Left lobe of liver (tissue), 2 donors: Measurements from ENCODE around the gene HIPK1. TPM values are rescaled to one million over a fixed set of nuclear protein-coding genes. Genes with fewer than 3 reads are reported as not detected.
"Not testable (repeated sequence)": the region's sequence is repeated elsewhere in the genome, so short reads cannot be mapped to it uniquely, and the experiment has no call there.

Experiments used
- ATAC-seq: fragments of 200-7000 bp; cut with Tn5 transposase; one replicate; pipeline ENCODE4 v1.9.1; 2020; ENCODE audit warnings: mild to moderate bottlenecking, moderate library complexity
- DNase-seq: peaks from one replicate; pipeline ENCODE4 v3.0.0-alpha.2; 2020; ENCODE audit warnings: low spot score
- total RNA-seq: library from RNA; stranded (reverse); gene quantifications from one replicate; pipeline ENCODE4 v1.2.1, GENCODE V29; 2021
- donor health status: DM: no; HTN: no; CAD: no; lungs with moderate emphysema.
- donor health status: DM: no; HTN: yes; CAD: no.

Gene HIPK1
- total RNA-seq, 1 donor from 2014 or later = 27.1 TPM

- ATAC-seq = no peak
- DNase-seq = no peak
Measured at GRCh38 chr1:113943028-113943811, 14.1 kb downstream of the HIPK1 start.

DNA sequence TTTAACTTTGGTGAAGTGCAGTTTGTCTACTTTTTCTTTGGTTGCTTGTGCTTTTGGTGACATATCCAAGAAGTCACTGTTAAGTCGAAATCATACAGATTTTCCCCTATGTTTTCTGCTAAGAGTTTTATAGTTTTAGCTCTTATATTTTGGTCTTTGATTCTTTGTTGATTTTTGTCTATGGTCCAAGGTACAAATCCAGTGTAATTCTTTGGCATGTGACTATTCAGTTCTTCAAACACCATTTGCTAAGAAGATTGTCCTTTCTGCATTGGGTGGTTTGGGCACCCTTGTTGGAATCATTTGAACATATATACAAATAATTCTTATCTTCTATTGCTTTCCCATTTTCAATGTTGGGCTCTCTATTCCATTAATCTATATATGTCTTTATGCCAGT lies 16.2 kb downstream of the HIPK1 start:
- ATAC-seq = no peak

DNA sequence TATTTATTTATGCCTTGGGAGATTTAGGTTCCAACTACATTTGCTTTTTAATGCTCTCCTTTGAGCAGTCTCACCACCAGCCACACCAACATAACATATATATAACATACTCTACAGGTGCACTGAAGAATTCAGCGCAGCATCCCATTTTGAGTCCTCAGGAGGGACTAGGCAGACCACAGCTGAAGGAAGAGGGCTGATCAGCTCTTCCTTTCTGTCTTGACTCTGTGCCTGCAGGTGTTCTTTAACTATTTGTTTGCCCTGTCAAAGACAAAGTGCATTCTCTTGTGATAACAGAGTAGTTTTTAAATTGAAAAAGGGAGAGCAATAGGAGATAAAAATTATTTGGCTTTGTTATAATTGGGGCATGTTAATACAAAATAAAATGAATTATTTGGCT lies 17.0 kb downstream of the HIPK1 start:
- no peak for DNase-seq
- no peak for ATAC-seq

More for the DNA sequence above, 16.2 kb downstream of the HIPK1 start:
- DNase-seq = no peak

DNA sequence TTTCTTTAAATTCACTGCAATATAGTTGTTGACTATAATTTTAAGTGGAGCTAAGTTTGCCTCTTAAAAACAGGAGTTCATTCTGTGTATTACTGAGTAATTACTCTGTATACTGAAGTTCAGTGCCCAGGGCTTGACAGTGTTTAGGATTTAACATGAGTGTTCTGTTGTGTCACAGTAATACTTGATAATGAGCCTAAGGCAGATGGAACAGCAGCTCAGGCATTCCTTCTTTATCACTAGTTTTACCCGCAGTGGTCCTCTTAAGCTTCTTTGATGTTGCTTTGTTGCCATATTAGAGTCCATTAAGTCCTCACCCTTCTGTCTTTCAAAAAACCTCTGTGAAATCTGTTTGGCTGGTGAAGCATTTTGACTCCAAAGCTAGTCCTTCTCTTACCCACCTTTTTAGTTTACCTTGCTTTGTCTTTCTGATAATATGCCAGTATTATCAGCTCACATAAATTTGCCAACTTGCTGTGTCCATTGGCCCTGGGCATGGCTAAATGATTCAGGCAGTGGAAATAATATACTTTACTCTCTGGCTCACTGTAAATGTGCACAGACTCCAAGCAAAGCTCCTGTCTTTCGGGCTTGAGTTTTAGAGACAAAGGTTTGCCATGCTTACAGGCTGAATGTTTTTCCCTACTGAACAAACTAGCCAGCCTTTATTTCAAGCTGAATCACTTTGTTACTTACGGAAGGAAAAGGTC lies 17.7 kb downstream of the HIPK1 start:
- no peak for DNase-seq
- ATAC-seq = peak; percentile 43

DNA sequence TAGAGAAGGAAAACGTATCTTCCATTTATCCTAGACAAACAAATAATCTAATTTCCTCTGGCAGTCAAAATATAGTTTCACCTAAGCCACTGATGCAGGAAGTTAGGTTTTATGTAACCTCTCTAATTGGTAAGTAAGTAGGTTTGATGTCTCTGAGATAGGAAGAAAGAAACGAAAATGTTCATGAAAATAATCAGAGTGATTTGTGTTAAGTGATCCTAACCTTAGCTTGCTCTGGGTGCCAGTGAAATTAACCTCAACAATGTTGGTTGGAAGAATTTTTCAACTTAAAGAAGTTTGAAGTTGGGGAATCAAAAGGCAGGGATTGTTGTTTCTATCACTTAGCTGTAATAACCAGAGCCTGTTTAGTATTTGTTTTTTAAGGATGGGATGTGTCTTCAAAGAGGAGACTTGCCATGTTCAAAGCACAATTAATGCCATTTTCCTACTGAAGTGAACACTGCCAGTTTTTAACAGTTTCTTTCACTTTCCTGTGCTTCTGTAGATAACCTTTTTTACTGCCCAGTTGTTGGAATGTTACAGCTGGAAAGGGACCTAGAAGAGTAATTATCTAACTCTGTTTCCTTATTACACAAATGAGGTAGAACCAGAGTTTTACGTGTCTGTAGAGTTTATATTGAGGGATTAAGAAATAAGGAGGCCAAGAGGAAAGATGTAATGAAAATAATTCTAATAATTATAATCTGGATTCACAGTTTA lies 18.4 kb downstream of the HIPK1 start:
- ATAC-seq (peak; percentile 30), DNase-seq (no peak)

DNA sequence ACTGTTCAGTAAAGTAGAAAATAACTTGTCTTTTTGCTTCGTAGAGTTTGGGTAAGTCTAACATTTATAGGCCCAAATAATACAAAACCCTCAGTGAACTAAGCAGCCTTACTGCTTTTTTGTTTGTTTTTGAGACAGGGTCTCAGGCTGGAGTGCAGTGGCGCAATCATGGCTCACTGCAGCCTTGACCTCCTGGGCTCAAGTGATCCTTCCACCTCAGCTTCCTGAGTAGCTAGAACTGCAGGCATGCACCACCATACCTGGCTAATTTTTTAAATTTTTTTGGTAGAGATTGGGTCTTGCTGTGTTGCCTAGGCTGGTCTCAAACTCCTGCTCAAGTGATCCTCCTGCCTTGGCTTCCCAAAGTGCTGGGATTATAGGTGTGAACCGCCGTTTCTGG lies 19.0 kb downstream of the HIPK1 start:
- not testable (repeated sequence) for DNase-seq, ATAC-seq

GRCh38 chr1:113949007-113949406 lies 19.9 kb downstream of the HIPK1 start:
- peak; percentile 75 for DNase-seq
- peak; percentile 78 for ATAC-seq

DNA sequence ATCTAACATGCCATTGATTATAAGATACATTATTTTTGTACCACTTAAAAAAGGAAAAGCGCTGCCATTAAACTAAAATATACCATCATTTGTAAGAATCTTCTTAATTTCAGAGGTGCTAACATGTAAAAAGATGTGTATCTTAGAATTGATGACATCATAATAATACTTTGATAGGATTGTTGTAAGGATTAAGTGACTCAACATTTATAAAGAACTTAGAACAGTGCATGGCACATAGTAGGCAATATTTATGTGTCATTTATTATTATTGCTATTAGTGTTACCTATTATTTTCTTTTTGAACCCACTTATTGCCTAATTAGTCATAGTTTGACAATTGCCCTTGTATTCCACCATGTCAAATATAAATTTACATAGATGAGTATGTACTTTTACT lies 21.8 kb downstream of the HIPK1 start:
- no peak for ATAC-seq
- no peak for DNase-seq

GRCh38 chr1:113951719-113952118 lies 22.6 kb downstream of the HIPK1 start:
- ATAC-seq (no peak), DNase-seq (no peak)

DNA sequence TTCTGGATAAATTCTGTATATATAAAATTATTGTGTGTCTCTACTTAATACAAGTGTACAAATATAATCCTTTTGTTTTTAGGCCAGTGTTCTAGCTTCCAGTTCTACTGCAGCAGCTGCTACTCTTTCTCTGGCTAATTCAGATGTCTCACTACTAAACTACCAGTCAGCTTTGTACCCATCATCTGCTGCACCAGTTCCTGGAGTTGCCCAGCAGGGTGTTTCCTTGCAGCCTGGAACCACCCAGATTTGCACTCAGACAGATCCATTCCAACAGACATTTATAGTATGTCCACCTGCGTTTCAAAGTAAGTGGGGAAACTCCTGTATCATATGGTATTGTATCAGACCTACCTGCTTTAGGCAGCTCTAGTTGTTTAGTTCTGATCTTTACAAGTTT lies 28.9 kb downstream of the HIPK1 start:
- DNase-seq (no peak), ATAC-seq (no peak)

GRCh38 chr1:113958691-113959090 lies 29.6 kb downstream of the HIPK1 start:
- DNase-seq (no peak), ATAC-seq (no peak)

DNA sequence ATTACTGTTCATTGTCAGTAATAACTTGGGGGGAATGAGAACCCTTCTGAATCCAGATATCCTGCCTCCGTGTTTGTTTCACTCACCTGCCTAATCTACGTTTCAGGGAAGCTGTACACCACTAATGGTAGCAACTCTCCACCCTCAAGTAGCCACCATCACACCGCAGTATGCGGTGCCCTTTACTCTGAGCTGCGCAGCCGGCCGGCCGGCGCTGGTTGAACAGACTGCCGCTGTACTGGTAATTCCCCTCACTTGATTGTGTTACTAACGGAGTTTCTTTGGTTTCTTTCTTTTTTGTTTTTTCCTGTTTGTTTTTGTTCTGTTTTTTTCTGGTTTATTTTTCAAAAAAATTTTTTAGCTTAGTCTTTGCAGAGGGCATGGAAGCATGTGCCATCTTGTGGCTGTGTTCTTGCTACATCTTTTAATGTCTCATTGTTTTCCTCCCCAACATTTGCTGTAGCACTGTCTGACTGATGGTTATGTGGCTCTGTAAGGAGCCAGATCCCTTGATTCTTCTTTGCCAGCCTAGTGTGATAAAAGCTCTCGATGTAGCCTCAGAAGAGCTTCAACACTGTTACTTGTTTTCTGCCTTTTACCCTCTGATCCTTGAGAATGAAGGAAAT lies 34.3 kb downstream of the HIPK1 start:
- DNase-seq = no peak
- peak; percentile 48 for ATAC-seq

GRCh38 chr1:113965703-113966412 lies 36.7 kb downstream of the HIPK1 start:
- ATAC-seq = no peak
- no peak for DNase-seq

DNA sequence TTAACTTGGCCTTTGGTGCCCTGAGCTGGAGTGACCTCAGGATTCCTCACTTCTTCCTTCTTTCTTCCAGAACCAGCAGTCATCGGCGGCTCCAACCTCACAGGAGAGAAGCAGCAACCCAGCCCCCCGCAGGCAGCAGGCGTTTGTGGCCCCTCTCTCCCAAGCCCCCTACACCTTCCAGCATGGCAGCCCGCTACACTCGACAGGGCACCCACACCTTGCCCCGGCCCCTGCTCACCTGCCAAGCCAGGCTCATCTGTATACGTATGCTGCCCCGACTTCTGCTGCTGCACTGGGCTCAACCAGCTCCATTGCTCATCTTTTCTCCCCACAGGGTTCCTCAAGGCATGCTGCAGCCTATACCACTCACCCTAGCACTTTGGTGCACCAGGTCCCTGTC lies 43.8 kb downstream of the HIPK1 start:
- ATAC-seq (no peak), DNase-seq (no peak)

DNA sequence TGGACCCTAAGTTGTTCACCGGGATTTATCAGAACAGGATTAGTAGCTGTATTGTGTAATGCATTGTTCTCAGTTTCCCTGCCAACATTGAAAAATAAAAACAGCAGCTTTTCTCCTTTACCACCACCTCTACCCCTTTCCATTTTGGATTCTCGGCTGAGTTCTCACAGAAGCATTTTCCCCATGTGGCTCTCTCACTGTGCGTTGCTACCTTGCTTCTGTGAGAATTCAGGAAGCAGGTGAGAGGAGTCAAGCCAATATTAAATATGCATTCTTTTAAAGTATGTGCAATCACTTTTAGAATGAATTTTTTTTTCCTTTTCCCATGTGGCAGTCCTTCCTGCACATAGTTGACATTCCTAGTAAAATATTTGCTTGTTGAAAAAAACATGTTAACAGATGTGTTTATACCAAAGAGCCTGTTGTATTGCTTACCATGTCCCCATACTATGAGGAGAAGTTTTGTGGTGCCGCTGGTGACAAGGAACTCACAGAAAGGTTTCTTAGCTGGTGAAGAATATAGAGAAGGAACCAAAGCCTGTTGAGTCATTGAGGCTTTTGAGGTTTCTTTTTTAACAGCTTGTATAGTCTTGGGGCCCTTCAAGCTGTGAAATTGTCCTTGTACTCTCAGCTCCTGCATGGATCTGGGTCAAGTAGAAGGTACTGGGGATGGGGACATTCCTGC lies 46.2 kb downstream of the HIPK1 start:
- DNase-seq = no peak
- no peak for ATAC-seq

DNA sequence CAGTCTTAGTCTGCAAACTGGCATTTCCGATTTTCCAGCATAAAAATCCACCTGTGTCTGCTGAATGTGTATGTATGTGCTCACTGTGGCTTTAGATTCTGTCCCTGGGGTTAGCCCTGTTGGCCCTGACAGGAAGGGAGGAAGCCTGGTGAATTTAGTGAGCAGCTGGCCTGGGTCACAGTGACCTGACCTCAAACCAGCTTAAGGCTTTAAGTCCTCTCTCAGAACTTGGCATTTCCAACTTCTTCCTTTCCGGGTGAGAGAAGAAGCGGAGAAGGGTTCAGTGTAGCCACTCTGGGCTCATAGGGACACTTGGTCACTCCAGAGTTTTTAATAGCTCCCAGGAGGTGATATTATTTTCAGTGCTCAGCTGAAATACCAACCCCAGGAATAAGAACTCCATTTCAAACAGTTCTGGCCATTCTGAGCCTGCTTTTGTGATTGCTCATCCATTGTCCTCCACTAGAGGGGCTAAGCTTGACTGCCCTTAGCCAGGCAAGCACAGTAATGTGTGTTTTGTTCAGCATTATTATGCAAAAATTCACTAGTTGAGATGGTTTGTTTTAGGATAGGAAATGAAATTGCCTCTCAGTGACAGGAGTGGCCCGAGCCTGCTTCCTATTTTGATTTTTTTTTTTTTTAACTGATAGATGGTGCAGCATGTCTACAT lies 47.6 kb downstream of the HIPK1 start:
- ATAC-seq (peak; percentile 40), DNase-seq (no peak)

GRCh38 chr1:113977906-113978305 lies 48.8 kb downstream of the HIPK1 start:
- DNase-seq (no peak), ATAC-seq (no peak)

DNA sequence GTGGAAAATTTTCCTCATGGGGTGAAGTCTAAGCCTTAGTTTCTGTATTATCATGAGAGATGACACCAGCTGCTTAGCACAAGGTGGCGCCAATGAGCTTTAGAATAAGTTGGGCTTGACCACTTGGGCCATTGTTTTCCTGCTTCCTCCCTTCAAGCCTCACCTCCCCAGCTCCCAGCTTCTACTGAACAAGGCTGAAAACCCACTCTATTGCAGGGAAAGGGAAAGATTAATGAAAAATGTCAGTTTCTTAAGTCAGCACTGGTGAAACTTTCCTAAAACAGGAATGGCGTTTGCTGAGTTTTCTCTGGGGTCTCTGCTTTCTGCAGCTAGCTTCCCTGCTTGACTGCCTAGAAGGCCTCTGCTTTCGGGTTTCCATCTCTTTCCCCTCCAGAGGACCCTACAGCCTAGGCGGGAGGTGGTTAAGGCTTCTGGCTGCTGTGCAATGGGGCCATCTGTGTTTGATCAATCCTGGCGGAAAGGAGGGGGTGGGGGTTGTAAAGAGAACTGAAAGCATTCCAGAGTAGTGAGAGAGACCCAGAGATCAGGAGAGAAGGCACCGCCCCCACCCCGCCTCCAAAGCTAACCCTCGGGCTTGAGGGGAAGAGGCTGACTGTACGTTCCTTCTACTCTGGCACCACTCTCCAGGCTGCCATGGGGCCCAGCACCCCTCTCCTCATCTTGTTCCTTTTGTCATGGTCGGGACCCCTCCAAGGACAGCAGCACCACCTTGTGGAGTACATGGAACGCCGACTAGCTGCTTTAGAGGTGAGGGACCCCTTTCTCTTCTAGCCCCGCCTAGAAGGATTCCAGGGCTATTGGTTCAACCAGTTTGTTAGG lies 50.0 kb downstream of the HIPK1 start, which contains the start of gene OLFML3:
Gene OLFML3 (plus strand): TSS at position 612 of the 840 bp plus-strand sequence. CDS start 43 bp downstream, at position 655.
- DNase-seq (peak; percentile 60), ATAC-seq (peak; percentile 80)
